SK-N-SH treated with all-trans-retinoic acid at 6 μM for 48 hours (cell line): ENCODE data around the gene HPS4.

ENCODE experiments used
- ATAC-seq: fragments of 200-7000 bp; cut with Tn5 transposase; 3 replicates; pipeline ENCODE4 v1.9.1; 2020; ENCODE audit warnings: mild to moderate bottlenecking, moderate library complexity
- ARNTL ChIP-seq: fragments of 450-650 bp; formaldehyde crosslinking; IDR thresholded peaks from 2 replicates; pipeline ENCODE4 v1.5.0; 2020; ENCODE audit warnings: low read depth, mild to moderate bottlenecking, moderate library complexity, borderline replicate concordance
- BACH2 ChIP-seq: fragments of 250-450 bp; sonication (Bioruptor Pico); IDR thresholded peaks from 2 replicates; pipeline ENCODE4 v1.9.0; 2021; ENCODE audit warnings: mild to moderate bottlenecking, borderline replicate concordance
- CSDC2 ChIP-seq: fragments of 250-450 bp; sonication (Bioruptor Pico); IDR thresholded peaks from 2 replicates; pipeline ENCODE4 v1.5.0; 2020; ENCODE audit warnings: mild to moderate bottlenecking, moderate library complexity
- CSRNP3 ChIP-seq: fragments of 250-450 bp; sonication (Bioruptor Pico); IDR thresholded peaks from 2 replicates; pipeline ENCODE4 v1.5.1; 2021; ENCODE audit warnings: mild to moderate bottlenecking, moderate library complexity
- ESRRG ChIP-seq: fragments of 250-450 bp; sonication (Bioruptor Pico); IDR thresholded peaks from 2 replicates; pipeline ENCODE4 v1.6.1; 2021; ENCODE audit warnings: mild to moderate bottlenecking
- GLIS3 ChIP-seq: fragments of 250-450 bp; sonication (Bioruptor Pico); IDR thresholded peaks from 2 replicates; pipeline ENCODE4 v1.5.0; 2020; ENCODE audit warnings: mild to moderate bottlenecking, moderate library complexity
- ISL1 ChIP-seq: fragments of 250-450 bp; sonication (Bioruptor Pico); IDR thresholded peaks from 2 replicates; pipeline ENCODE4 v2.1.2; 2022; ENCODE audit warnings: mild to moderate bottlenecking, moderate library complexity
- OSR1 ChIP-seq: fragments of 250-450 bp; sonication (Bioruptor Pico); IDR thresholded peaks from 2 replicates; pipeline ENCODE4 v1.8.0; 2022; ENCODE audit warnings: moderate library complexity, mild to moderate bottlenecking, inconsistent platforms
- PPARA ChIP-seq: fragments of 250-450 bp; sonication (Bioruptor Pico); IDR thresholded peaks from 2 replicates; pipeline ENCODE4 v1.5.0; 2020; ENCODE audit warnings: mild to moderate bottlenecking, borderline replicate concordance
- RARB ChIP-seq: fragments of 250-450 bp; sonication (Bioruptor Pico); IDR thresholded peaks from 2 replicates; pipeline ENCODE4 v1.8.0; 2021; ENCODE audit warnings: mild to moderate bottlenecking, moderate library complexity
- SNAI2 ChIP-seq: fragments of 250-450 bp; sonication (Bioruptor Pico); IDR thresholded peaks from 2 replicates; pipeline ENCODE4 v1.5.0; 2020; ENCODE audit warnings: mild to moderate bottlenecking, moderate library complexity
- TCF4 ChIP-seq: fragments of 250-450 bp; sonication (Bioruptor Pico); IDR thresholded peaks from 2 replicates; pipeline ENCODE4 v1.8.0; 2021; ENCODE audit warnings: mild to moderate bottlenecking, moderate library complexity, borderline replicate concordance
- TSHZ2 ChIP-seq: fragments of 250-450 bp; sonication (Bioruptor Pico); IDR thresholded peaks from 2 replicates; pipeline ENCODE4 v1.5.0; 2020; ENCODE audit warnings: mild to moderate bottlenecking, moderate library complexity
- ZC3H10 ChIP-seq: fragments of 250-450 bp; sonication (Bioruptor Pico); IDR thresholded peaks from 2 replicates; pipeline ENCODE4 v1.5.1; 2021; ENCODE audit warnings: mild to moderate bottlenecking, moderate library complexity
- ZFP3 ChIP-seq: fragments of 250-450 bp; sonication (Bioruptor Pico); IDR thresholded peaks from 2 replicates; pipeline ENCODE4 v1.5.0; 2020; ENCODE audit warnings: mild to moderate bottlenecking, moderate library complexity
- ZFP30 ChIP-seq: fragments of 450-650 bp; formaldehyde crosslinking; IDR thresholded peaks from 2 replicates; pipeline ENCODE4 v1.5.0; 2022; ENCODE audit warnings: mild to moderate bottlenecking, moderate library complexity
- ZNF565 ChIP-seq: fragments of 450-650 bp; formaldehyde crosslinking; conservative IDR thresholded peaks from 2 replicates; pipeline ENCODE4 v1.5.0; 2020; ENCODE audit warnings: low read depth, mild to moderate bottlenecking, moderate library complexity
- ZNF70 ChIP-seq: fragments of 450-650 bp; formaldehyde crosslinking; IDR thresholded peaks from 2 replicates; pipeline ENCODE4 v1.5.0; 2020; ENCODE audit warnings: mild to moderate bottlenecking, moderate library complexity
- ZNF8 ChIP-seq: fragments of 450-650 bp; formaldehyde crosslinking; IDR thresholded peaks from 2 replicates; pipeline ENCODE4 v1.5.0; 2020; ENCODE audit warnings: mild to moderate bottlenecking, moderate library complexity
- TF ChIP-seq, protein P1 (sequence below): fragments of 250-450 bp; sonication (Bioruptor Pico); IDR thresholded peaks from 2 replicates; pipeline ENCODE4 v1.8.0; 2020; ENCODE audit warnings: mild to moderate bottlenecking, moderate library complexity, borderline replicate concordance
- TF ChIP-seq, protein P2 (sequence below): fragments of 250-450 bp; sonication (Bioruptor Pico); IDR thresholded peaks from 2 replicates; pipeline ENCODE4 v1.5.1; 2020; ENCODE audit warnings: low read depth, mild to moderate bottlenecking, moderate library complexity
- TF ChIP-seq, protein P3 (sequence below): fragments of 250-450 bp; sonication (Bioruptor Pico); IDR thresholded peaks from 2 replicates; pipeline ENCODE4 v1.8.0; 2021; ENCODE audit warnings: low read depth, mild to moderate bottlenecking, moderate library complexity, borderline replicate concordance

HPS4 gene

GRCh38 chr22:26484360-26484706, 750 bp upstream of the HPS4 start:
- ATAC-seq: no peak

GRCh38 chr22:26483043-26483438, 542 bp downstream of the HPS4 start:
- no peak; the same call in 2 of the 3 replicates for ATAC-seq

More at GRCh38 chr22:26484360-26484706, 750 bp upstream of the HPS4 start:
- TF ChIP-seq ZNF70 (CRISPR knock-in tag): no peak
- TF ChIP-seq ISL1: no peak
- TF ChIP-seq ZNF565 (CRISPR knock-in tag): no peak
- TF ChIP-seq ESRRG (CRISPR knock-in tag): no peak
- TF ChIP-seq ZC3H10 (CRISPR knock-in tag): no peak
- no peak for TF ChIP-seq CSDC2 (CRISPR knock-in tag)
- no peak for TF ChIP-seq RARB
- no peak for TF ChIP-seq SNAI2
- TF ChIP-seq ZFP30 (CRISPR knock-in tag): no peak
- no peak for TF ChIP-seq TSHZ2 (CRISPR knock-in tag)
- TF ChIP-seq, protein P1, sequence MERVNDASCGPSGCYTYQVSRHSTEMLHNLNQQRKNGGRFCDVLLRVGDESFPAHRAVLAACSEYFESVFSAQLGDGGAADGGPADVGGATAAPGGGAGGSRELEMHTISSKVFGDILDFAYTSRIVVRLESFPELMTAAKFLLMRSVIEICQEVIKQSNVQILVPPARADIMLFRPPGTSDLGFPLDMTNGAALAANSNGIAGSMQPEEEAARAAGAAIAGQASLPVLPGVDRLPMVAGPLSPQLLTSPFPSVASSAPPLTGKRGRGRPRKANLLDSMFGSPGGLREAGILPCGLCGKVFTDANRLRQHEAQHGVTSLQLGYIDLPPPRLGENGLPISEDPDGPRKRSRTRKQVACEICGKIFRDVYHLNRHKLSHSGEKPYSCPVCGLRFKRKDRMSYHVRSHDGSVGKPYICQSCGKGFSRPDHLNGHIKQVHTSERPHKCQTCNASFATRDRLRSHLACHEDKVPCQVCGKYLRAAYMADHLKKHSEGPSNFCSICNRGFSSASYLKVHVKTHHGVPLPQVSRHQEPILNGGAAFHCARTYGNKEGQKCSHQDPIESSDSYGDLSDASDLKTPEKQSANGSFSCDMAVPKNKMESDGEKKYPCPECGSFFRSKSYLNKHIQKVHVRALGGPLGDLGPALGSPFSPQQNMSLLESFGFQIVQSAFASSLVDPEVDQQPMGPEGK (CRISPR knock-in tag): no peak
- no peak for TF ChIP-seq ZNF8 (CRISPR knock-in tag)
- no peak for TF ChIP-seq ARNTL
- TF ChIP-seq GLIS3 (CRISPR knock-in tag): no peak

More at GRCh38 chr22:26483043-26483438, 542 bp downstream of the HPS4 start:
- TF ChIP-seq GLIS3 (CRISPR knock-in tag) (no peak), ISL1 (no peak), BACH2 (no peak), ZFP30 (CRISPR knock-in tag) (no peak), ZNF8 (CRISPR knock-in tag) (no peak), ZFP3 (CRISPR knock-in tag) (no peak), ESRRG (CRISPR knock-in tag) (no peak), ARNTL (no peak), PPARA (CRISPR knock-in tag) (no peak), CSDC2 (CRISPR knock-in tag) (no peak), CSRNP3 (CRISPR knock-in tag) (no peak), SNAI2 (no peak), ZNF565 (CRISPR knock-in tag) (no peak), OSR1 (CRISPR knock-in tag) (no peak), TCF4 (CRISPR knock-in tag) (no peak)
- TF ChIP-seq, protein P2, sequence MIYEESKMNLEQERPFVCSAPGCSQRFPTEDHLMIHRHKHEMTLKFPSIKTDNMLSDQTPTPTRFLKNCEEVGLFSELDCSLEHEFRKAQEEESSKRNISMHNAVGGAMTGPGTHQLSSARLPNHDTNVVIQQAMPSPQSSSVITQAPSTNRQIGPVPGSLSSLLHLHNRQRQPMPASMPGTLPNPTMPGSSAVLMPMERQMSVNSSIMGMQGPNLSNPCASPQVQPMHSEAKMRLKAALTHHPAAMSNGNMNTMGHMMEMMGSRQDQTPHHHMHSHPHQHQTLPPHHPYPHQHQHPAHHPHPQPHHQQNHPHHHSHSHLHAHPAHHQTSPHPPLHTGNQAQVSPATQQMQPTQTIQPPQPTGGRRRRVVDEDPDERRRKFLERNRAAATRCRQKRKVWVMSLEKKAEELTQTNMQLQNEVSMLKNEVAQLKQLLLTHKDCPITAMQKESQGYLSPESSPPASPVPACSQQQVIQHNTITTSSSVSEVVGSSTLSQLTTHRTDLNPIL (CRISPR knock-in tag): no peak
- TF ChIP-seq, protein P3, sequence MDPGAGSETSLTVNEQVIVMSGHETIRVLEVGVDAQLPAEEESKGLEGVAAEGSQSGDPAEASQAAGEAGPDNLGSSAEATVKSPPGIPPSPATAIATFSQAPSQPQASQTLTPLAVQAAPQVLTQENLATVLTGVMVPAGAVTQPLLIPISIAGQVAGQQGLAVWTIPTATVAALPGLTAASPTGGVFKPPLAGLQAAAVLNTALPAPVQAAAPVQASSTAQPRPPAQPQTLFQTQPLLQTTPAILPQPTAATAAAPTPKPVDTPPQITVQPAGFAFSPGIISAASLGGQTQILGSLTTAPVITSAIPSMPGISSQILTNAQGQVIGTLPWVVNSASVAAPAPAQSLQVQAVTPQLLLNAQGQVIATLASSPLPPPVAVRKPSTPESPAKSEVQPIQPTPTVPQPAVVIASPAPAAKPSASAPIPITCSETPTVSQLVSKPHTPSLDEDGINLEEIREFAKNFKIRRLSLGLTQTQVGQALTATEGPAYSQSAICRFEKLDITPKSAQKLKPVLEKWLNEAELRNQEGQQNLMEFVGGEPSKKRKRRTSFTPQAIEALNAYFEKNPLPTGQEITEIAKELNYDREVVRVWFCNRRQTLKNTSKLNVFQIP (CRISPR knock-in tag): no peak
- TF ChIP-seq, all 23 proteins: peak for 0
